Central memory CD8-positive, alpha-beta T cell (primary cell): ENCODE results near the gene PRR5.
"Not testable (repeated sequence)": the region's sequence is repeated elsewhere in the genome, so short reads cannot be mapped to it uniquely, and the experiment has no call there.

Experiments
- ATAC-seq: fragments of 150-1000 bp; cut with Tn5 transposase; replicated peaks from 2 replicates; pipeline ENCODE4 v1.10.0; 2022; ENCODE audit warnings: mild to moderate bottlenecking, moderate FRiP score, moderate number of reproducible peaks; ENCODE audit not compliant: poor library complexity, severe bottlenecking; ENCODE audit errors: extremely low read depth
- DNase-seq, 2 donors: peaks; one replicate each; pipeline ENCODE4 v3.0.0; 2021; ENCODE audit warnings: low spot score in 2 of 2
- H3K27ac Mint-ChIP-seq: one replicate; pipeline ENCODE4 v1.8.0; 2022; ENCODE audit warnings: low read depth, mild to moderate bottlenecking, moderate library complexity, mixed read lengths
- H3K27me3 Mint-ChIP-seq: one replicate; pipeline ENCODE4 v1.8.0; 2022; ENCODE audit warnings: mixed read lengths
- H3K36me3 Mint-ChIP-seq: one replicate; pipeline ENCODE4 v1.8.0; 2022; ENCODE audit warnings: mild to moderate bottlenecking, moderate library complexity, mixed read lengths; ENCODE audit not compliant: insufficient read depth
- H3K4me1 Mint-ChIP-seq: one replicate; pipeline ENCODE4 v1.8.0; 2022; ENCODE audit warnings: mixed read lengths
- H3K4me3 Mint-ChIP-seq: one replicate; pipeline ENCODE4 v1.8.0; 2022; ENCODE audit warnings: mild to moderate bottlenecking, moderate library complexity, mixed read lengths
- H3K9me3 Mint-ChIP-seq: one replicate; pipeline ENCODE4 v1.8.0; 2022; ENCODE audit warnings: mixed read lengths

The PRR5 gene

GRCh38 chr22:44701824-44702478 lies at the start of gene PRR5:
TSS of gene PRR5 (plus strand) at chr22:44702204. CDS start at chr22:44702475, 271 bp downstream.
- DNase-seq (peak; percentile 61 to 76), ATAC-seq (peak; percentile 95)
- peaks cover 11% of the 10 kb centered on the region for H3K36me3 Mint-ChIP-seq
- peak within 1 kb of the TSS; percentile 75 for H3K4me3 Mint-ChIP-seq
- H3K4me1 Mint-ChIP-seq: peaks cover 40% of the 10 kb centered on the region
- H3K27ac Mint-ChIP-seq: peak within 1 kb of the TSS; percentile 44
- no peaks in the 10 kb centered on the region for H3K9me3 Mint-ChIP-seq
- H3K27me3 Mint-ChIP-seq: no peaks in the 10 kb centered on the region

GRCh38 chr22:44652866-44653265 lies 49.1 kb upstream of the PRR5 start:
- not testable (repeated sequence) for H3K36me3 Mint-ChIP-seq, H3K27me3 Mint-ChIP-seq, H3K4me1 Mint-ChIP-seq, H3K4me3 Mint-ChIP-seq, ATAC-seq, H3K9me3 Mint-ChIP-seq, H3K27ac Mint-ChIP-seq, DNase-seq

GRCh38 chr22:44658311-44658953 lies 43.6 kb upstream of the PRR5 start:
- no peak for DNase-seq
- H3K36me3 Mint-ChIP-seq: no peaks in the 10 kb centered on the region
- no peak for ATAC-seq
- H3K4me1 Mint-ChIP-seq: peaks cover 11% of the 10 kb centered on the region
- H3K9me3 Mint-ChIP-seq: no peaks in the 10 kb centered on the region
- no peaks in the 10 kb centered on the region for H3K27me3 Mint-ChIP-seq
- no peak overlapping the region for H3K27ac Mint-ChIP-seq
- H3K4me3 Mint-ChIP-seq: no peak overlapping the region

GRCh38 chr22:44659140-44659539 lies 42.9 kb upstream of the PRR5 start:
- Mint-ChIP-seq H3K27ac (no peak overlapping the region), H3K4me1 (peaks cover 18% of the 10 kb centered on the region), H3K27me3 (no peaks in the 10 kb centered on the region), H3K9me3 (no peaks in the 10 kb centered on the region), H3K36me3 (no peaks in the 10 kb centered on the region), H3K4me3 (no peak overlapping the region)
- ATAC-seq (no peak), DNase-seq (no peak)

- peaks cover 1% of the 10 kb centered on the region for H3K36me3 Mint-ChIP-seq
- H3K4me3 Mint-ChIP-seq: no peak overlapping the region
- H3K27me3 Mint-ChIP-seq: no peaks in the 10 kb centered on the region
- H3K4me1 Mint-ChIP-seq: peaks cover 29% of the 10 kb centered on the region
- no peak for ATAC-seq
- DNase-seq: no peak
- no peaks in the 10 kb centered on the region for H3K9me3 Mint-ChIP-seq
- no peak overlapping the region for H3K27ac Mint-ChIP-seq
Observed at GRCh38 chr22:44660051-44660830, 41.8 kb upstream of the PRR5 start.

GRCh38 chr22:44661070-44661469 lies 40.9 kb upstream of the PRR5 start:
- no peaks in the 10 kb centered on the region for H3K27me3 Mint-ChIP-seq
- H3K27ac Mint-ChIP-seq: no peak overlapping the region
- H3K36me3 Mint-ChIP-seq: peaks cover 3% of the 10 kb centered on the region
- no peaks in the 10 kb centered on the region for H3K9me3 Mint-ChIP-seq
- DNase-seq (no peak), ATAC-seq (no peak)
- no peak overlapping the region for H3K4me3 Mint-ChIP-seq
- peaks cover 37% of the 10 kb centered on the region for H3K4me1 Mint-ChIP-seq

GRCh38 chr22:44661659-44662569 lies 40.1 kb upstream of the PRR5 start:
- no peaks in the 10 kb centered on the region for H3K27me3 Mint-ChIP-seq
- H3K4me1 Mint-ChIP-seq: peaks cover 46% of the 10 kb centered on the region
- no peak overlapping the region for H3K27ac Mint-ChIP-seq
- peaks cover 3% of the 10 kb centered on the region for H3K36me3 Mint-ChIP-seq
- no peak overlapping the region for H3K4me3 Mint-ChIP-seq
- DNase-seq (no peak), ATAC-seq (no peak)
- no peaks in the 10 kb centered on the region for H3K9me3 Mint-ChIP-seq

- Mint-ChIP-seq H3K27ac (no peak overlapping the region), H3K4me3 (peak overlapping the region; percentile 64), H3K27me3 (no peaks in the 10 kb centered on the region), H3K36me3 (peaks cover 7% of the 10 kb centered on the region), H3K4me1 (peaks cover 56% of the 10 kb centered on the region), H3K9me3 (no peaks in the 10 kb centered on the region)
- ATAC-seq (no peak), DNase-seq (no peak)
Observed at GRCh38 chr22:44663256-44663999, 38.6 kb upstream of the PRR5 start.

- DNase-seq (peak; percentile 35 to 43), ATAC-seq (peak; percentile 29)
- H3K4me1 Mint-ChIP-seq: peaks cover 57% of the 10 kb centered on the region
- no peaks in the 10 kb centered on the region for H3K9me3 Mint-ChIP-seq
- peaks cover 7% of the 10 kb centered on the region for H3K36me3 Mint-ChIP-seq
- H3K27me3 Mint-ChIP-seq: no peaks in the 10 kb centered on the region
- peak overlapping the region; percentile 64 for H3K4me3 Mint-ChIP-seq
- peak overlapping the region; percentile 93 for H3K27ac Mint-ChIP-seq
Observed at GRCh38 chr22:44664149-44664548, 37.9 kb upstream of the PRR5 start.

- no peaks in the 10 kb centered on the region for H3K27me3 Mint-ChIP-seq
- no peak for DNase-seq
- peaks cover 65% of the 10 kb centered on the region for H3K4me1 Mint-ChIP-seq
- peak overlapping the region; percentile 64 for H3K4me3 Mint-ChIP-seq
- H3K36me3 Mint-ChIP-seq: peaks cover 12% of the 10 kb centered on the region
- peak overlapping the region; percentile 93 for H3K27ac Mint-ChIP-seq
- no peak for ATAC-seq
- H3K9me3 Mint-ChIP-seq: no peaks in the 10 kb centered on the region
Observed at GRCh38 chr22:44665115-44665514, 36.9 kb upstream of the PRR5 start.

GRCh38 chr22:44666207-44666585 lies 35.8 kb upstream of the PRR5 start:
- no peak for ATAC-seq
- Mint-ChIP-seq H3K4me1 (peaks cover 76% of the 10 kb centered on the region), H3K9me3 (no peaks in the 10 kb centered on the region), H3K4me3 (peak overlapping the region; percentile 55), H3K36me3 (peaks cover 17% of the 10 kb centered on the region), H3K27me3 (no peaks in the 10 kb centered on the region), H3K27ac (peak overlapping the region; percentile 93)
- DNase-seq: no peak
